ENCODE results near the gene NTNG1. TPM values are rescaled to one million over a fixed set of nuclear protein-coding genes. Genes with fewer than 3 reads are reported as not detected.

Gene NTNG1
- total RNA-seq, 2 experiments from 2014 or later = not detected

GRCh38 chr1:107263291-107263915, 122.6 kb downstream of the NTNG1 start:
- Mint-ChIP-seq H3K4me3 (no peak overlapping the region), H3K27ac (no peak overlapping the region), H3K9me3 (no peaks in the 10 kb centered on the region), H3K36me3 (ENCODE audit: low read depth) (no peaks in the 10 kb centered on the region), H3K27me3 (no peaks in the 10 kb centered on the region), H3K4me1 (no peaks in the 10 kb centered on the region)
- CTCF ChIA-PET = no interaction called here
- DNase-seq = no peak
- POLR2A ChIA-PET = no interaction called here

GRCh38 chr1:107264007-107264406, 123.2 kb downstream of the NTNG1 start:
- CTCF ChIA-PET = no interaction called here
- Mint-ChIP-seq H3K4me1 (no peaks in the 10 kb centered on the region), H3K27me3 (no peaks in the 10 kb centered on the region), H3K27ac (no peak overlapping the region), H3K9me3 (no peaks in the 10 kb centered on the region), H3K36me3 (ENCODE audit: low read depth) (no peaks in the 10 kb centered on the region), H3K4me3 (no peak overlapping the region)
- POLR2A ChIA-PET = no interaction called here
- DNase-seq = no peak

- no peak overlapping the region for H3K27ac Mint-ChIP-seq
- DNase-seq = no peak
- H3K4me3 Mint-ChIP-seq = no peak overlapping the region
- no peaks in the 10 kb centered on the region for H3K27me3 Mint-ChIP-seq
- ChIA-PET CTCF (no interaction called here), POLR2A (no interaction called here)
- no peaks in the 10 kb centered on the region for H3K36me3 Mint-ChIP-seq (ENCODE audit: low read depth)
- H3K9me3 Mint-ChIP-seq = no peaks in the 10 kb centered on the region
- H3K4me1 Mint-ChIP-seq = no peaks in the 10 kb centered on the region
These were observed 123.7 kb downstream of the NTNG1 start for GRCh38 chr1:107264561-107264960.

GRCh38 chr1:107267489-107267888, 126.7 kb downstream of the NTNG1 start:
- Mint-ChIP-seq H3K36me3 (ENCODE audit: low read depth) (no peaks in the 10 kb centered on the region), H3K27me3 (no peaks in the 10 kb centered on the region), H3K9me3 (no peaks in the 10 kb centered on the region), H3K4me3 (no peak overlapping the region), H3K27ac (no peak overlapping the region), H3K4me1 (no peaks in the 10 kb centered on the region)
- ChIA-PET CTCF (no interaction called here), POLR2A (no interaction called here)
- DNase-seq = no peak

GRCh38 chr1:107272321-107272720, 131.5 kb downstream of the NTNG1 start:
- ChIA-PET CTCF (no interaction called here), POLR2A (no interaction called here)
- DNase-seq = no peak
- Mint-ChIP-seq H3K27me3 (no peaks in the 10 kb centered on the region), H3K4me3 (no peak overlapping the region), H3K9me3 (no peaks in the 10 kb centered on the region), H3K36me3 (ENCODE audit: low read depth) (no peaks in the 10 kb centered on the region), H3K27ac (no peak overlapping the region), H3K4me1 (peaks cover 6% of the 10 kb centered on the region)

GRCh38 chr1:107273515-107273914, 132.7 kb downstream of the NTNG1 start:
- no peak overlapping the region for H3K4me3 Mint-ChIP-seq
- no peak for DNase-seq
- peaks cover 6% of the 10 kb centered on the region for H3K4me1 Mint-ChIP-seq
- no peaks in the 10 kb centered on the region for H3K27me3 Mint-ChIP-seq
- ChIA-PET CTCF (no interaction called here), POLR2A (no interaction called here)
- H3K9me3 Mint-ChIP-seq = no peaks in the 10 kb centered on the region
- H3K36me3 Mint-ChIP-seq (ENCODE audit: low read depth) = no peaks in the 10 kb centered on the region
- H3K27ac Mint-ChIP-seq = no peak overlapping the region

- no peaks in the 10 kb centered on the region for H3K36me3 Mint-ChIP-seq (ENCODE audit: low read depth)
- no peaks in the 10 kb centered on the region for H3K9me3 Mint-ChIP-seq
- H3K4me1 Mint-ChIP-seq = peaks cover 6% of the 10 kb centered on the region
- DNase-seq = no peak
- ChIA-PET POLR2A (no interaction called here), CTCF (interaction anchor here (1.0 kb wide), 1 partner anchor 12 kb away, joined by 3 read pairs; no protein-coding TSS in a partner anchor)
- no peaks in the 10 kb centered on the region for H3K27me3 Mint-ChIP-seq
- H3K4me3 Mint-ChIP-seq = no peak overlapping the region
- no peak overlapping the region for H3K27ac Mint-ChIP-seq
These were observed 133.4 kb downstream of the NTNG1 start for GRCh38 chr1:107274227-107274626.

GRCh38 chr1:107276247-107276646, 135.4 kb downstream of the NTNG1 start:
- H3K4me1 Mint-ChIP-seq = peaks cover 6% of the 10 kb centered on the region
- ChIA-PET POLR2A (no interaction called here), CTCF (no interaction called here)
- H3K9me3 Mint-ChIP-seq = no peaks in the 10 kb centered on the region
- no peak overlapping the region for H3K4me3 Mint-ChIP-seq
- no peak for DNase-seq
- no peaks in the 10 kb centered on the region for H3K27me3 Mint-ChIP-seq
- no peaks in the 10 kb centered on the region for H3K36me3 Mint-ChIP-seq (ENCODE audit: low read depth)
- H3K27ac Mint-ChIP-seq = no peak overlapping the region

- DNase-seq = no peak
- Mint-ChIP-seq H3K9me3 (no peaks in the 10 kb centered on the region), H3K4me1 (peaks cover 6% of the 10 kb centered on the region), H3K36me3 (ENCODE audit: low read depth) (no peaks in the 10 kb centered on the region), H3K27ac (no peak overlapping the region), H3K27me3 (no peaks in the 10 kb centered on the region), H3K4me3 (no peak overlapping the region)
- CTCF ChIA-PET = no interaction called here
- POLR2A ChIA-PET = no interaction called here
These were observed 136.2 kb downstream of the NTNG1 start for GRCh38 chr1:107277022-107277421.

- CTCF ChIA-PET = interaction anchor here (1.1 kb wide), 1 partner anchor 11 kb away, joined by 3 read pairs; no protein-coding TSS in a partner anchor
- no peaks in the 10 kb centered on the region for H3K27me3 Mint-ChIP-seq
- no peak for DNase-seq
- H3K36me3 Mint-ChIP-seq (ENCODE audit: low read depth) = no peaks in the 10 kb centered on the region
- H3K27ac Mint-ChIP-seq = no peak overlapping the region
- H3K9me3 Mint-ChIP-seq = no peaks in the 10 kb centered on the region
- H3K4me1 Mint-ChIP-seq = no peaks in the 10 kb centered on the region
- POLR2A ChIA-PET = no interaction called here
- H3K4me3 Mint-ChIP-seq = no peak overlapping the region
These were observed 145.3 kb downstream of the NTNG1 start for GRCh38 chr1:107286125-107286524.

- no peak for DNase-seq
- H3K36me3 Mint-ChIP-seq (ENCODE audit: low read depth) = no peaks in the 10 kb centered on the region
- no peak overlapping the region for H3K27ac Mint-ChIP-seq
- H3K4me1 Mint-ChIP-seq = no peaks in the 10 kb centered on the region
- no peak overlapping the region for H3K4me3 Mint-ChIP-seq
- ChIA-PET POLR2A (no interaction called here), CTCF (no interaction called here)
- no peaks in the 10 kb centered on the region for H3K9me3 Mint-ChIP-seq
- H3K27me3 Mint-ChIP-seq = no peaks in the 10 kb centered on the region
These were observed 151.1 kb downstream of the NTNG1 start for GRCh38 chr1:107291987-107292386.

- POLR2A ChIA-PET = no interaction called here
- Mint-ChIP-seq H3K27me3 (no peaks in the 10 kb centered on the region), H3K9me3 (no peaks in the 10 kb centered on the region), H3K4me3 (no peak overlapping the region), H3K27ac (no peak overlapping the region), H3K4me1 (no peaks in the 10 kb centered on the region), H3K36me3 (ENCODE audit: low read depth) (no peaks in the 10 kb centered on the region)
- DNase-seq = no peak
- CTCF ChIA-PET = no interaction called here
These were observed 153.2 kb downstream of the NTNG1 start for GRCh38 chr1:107293901-107294613.

- no peak overlapping the region for H3K27ac Mint-ChIP-seq
- DNase-seq = no peak
- no peak overlapping the region for H3K4me3 Mint-ChIP-seq
- no peaks in the 10 kb centered on the region for H3K27me3 Mint-ChIP-seq
- no peaks in the 10 kb centered on the region for H3K9me3 Mint-ChIP-seq
- ChIA-PET POLR2A (no interaction called here), CTCF (no interaction called here)
- H3K4me1 Mint-ChIP-seq = no peaks in the 10 kb centered on the region
- no peaks in the 10 kb centered on the region for H3K36me3 Mint-ChIP-seq (ENCODE audit: low read depth)
These were observed 153.8 kb downstream of the NTNG1 start for GRCh38 chr1:107294686-107295085.

GRCh38 chr1:107297681-107298080, 156.8 kb downstream of the NTNG1 start:
- ChIA-PET CTCF (no interaction called here), POLR2A (no interaction called here)
- DNase-seq = no peak
- H3K27ac Mint-ChIP-seq = no peak overlapping the region
- H3K36me3 Mint-ChIP-seq (ENCODE audit: low read depth) = no peaks in the 10 kb centered on the region
- H3K27me3 Mint-ChIP-seq = no peaks in the 10 kb centered on the region
- no peak overlapping the region for H3K4me3 Mint-ChIP-seq
- H3K9me3 Mint-ChIP-seq = no peaks in the 10 kb centered on the region
- H3K4me1 Mint-ChIP-seq = no peaks in the 10 kb centered on the region
